DOHH2 (cell line): ENCODE data around the gene SGTA.

Source experiments
- EZH2phosphoT487 ChIP-seq: fragments of 200-600 bp; sonication (generic); IDR thresholded peaks from 2 replicates; pipeline ENCODE4 v1.6.1; 2017; ENCODE audit warnings: borderline replicate concordance, mild to moderate bottlenecking, antibody characterized with exemption, low read length, moderate library complexity, mixed read lengths
- TF ChIP-seq, protein P1 (sequence below): fragments of 200-600 bp; sonication (generic); IDR thresholded peaks from one replicate; pipeline ENCODE4 v1.5.1; 2014; ENCODE audit warnings: antibody characterized with exemption, mild to moderate bottlenecking, low read depth, low read length; ENCODE audit not compliant: poor library complexity, severe bottlenecking

DNA sequence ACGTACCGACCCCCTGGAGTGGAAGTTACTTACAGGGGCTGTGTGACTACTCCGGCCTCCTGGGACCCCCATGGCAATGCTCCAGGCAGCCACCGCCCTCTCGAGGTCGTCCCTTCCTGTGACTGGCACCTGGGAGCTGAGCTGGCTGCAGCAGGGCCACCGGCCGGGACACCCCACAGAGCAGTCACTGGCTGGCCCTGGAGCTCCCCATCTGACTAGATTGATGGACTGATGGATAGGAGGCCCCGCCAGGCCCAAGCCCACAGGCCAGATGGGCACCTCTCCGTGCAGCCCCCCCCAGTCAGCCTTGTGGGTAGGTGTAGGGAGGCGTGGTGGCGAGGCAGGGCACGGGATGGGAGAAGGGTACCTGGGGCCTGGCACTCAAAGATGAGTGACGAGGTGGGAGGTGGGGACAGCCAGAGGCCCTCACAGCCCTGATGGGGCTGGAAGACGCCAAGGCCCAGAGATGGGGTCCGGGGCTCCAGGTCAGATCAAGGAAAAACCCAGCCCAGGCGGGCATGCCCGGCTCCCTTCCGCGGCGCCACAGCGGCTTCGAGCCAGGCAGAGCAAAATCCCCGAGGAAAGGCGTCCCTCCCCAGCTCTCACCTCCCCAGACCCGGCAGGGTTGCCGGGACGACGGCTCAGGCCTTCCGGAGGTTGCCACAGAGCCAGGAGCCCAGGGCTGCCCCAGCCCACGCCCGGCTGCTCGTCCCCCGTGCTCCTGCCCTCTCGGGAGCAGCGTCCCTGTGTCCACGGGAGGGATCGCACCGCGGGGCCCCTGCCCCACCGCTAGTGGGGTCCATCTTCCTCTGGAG lies 51.7 kb downstream of the SGTA start:
- TF ChIP-seq, protein P1, sequence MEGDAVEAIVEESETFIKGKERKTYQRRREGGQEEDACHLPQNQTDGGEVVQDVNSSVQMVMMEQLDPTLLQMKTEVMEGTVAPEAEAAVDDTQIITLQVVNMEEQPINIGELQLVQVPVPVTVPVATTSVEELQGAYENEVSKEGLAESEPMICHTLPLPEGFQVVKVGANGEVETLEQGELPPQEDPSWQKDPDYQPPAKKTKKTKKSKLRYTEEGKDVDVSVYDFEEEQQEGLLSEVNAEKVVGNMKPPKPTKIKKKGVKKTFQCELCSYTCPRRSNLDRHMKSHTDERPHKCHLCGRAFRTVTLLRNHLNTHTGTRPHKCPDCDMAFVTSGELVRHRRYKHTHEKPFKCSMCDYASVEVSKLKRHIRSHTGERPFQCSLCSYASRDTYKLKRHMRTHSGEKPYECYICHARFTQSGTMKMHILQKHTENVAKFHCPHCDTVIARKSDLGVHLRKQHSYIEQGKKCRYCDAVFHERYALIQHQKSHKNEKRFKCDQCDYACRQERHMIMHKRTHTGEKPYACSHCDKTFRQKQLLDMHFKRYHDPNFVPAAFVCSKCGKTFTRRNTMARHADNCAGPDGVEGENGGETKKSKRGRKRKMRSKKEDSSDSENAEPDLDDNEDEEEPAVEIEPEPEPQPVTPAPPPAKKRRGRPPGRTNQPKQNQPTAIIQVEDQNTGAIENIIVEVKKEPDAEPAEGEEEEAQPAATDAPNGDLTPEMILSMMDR = no peak
- no peak for TF ChIP-seq EZH2phosphoT487
